CD4-positive, alpha-beta memory T cell (primary cell): Measurements from ENCODE around the gene ZNF239. TPM values are rescaled to one million over a fixed set of nuclear protein-coding genes. Genes with fewer than 3 reads are reported as not detected.
A peak's percentile ranks its signal among the peaks of the same experiment; 100 is the strongest.

ENCODE experiments used
- CTCF ChIA-PET: fragments of 350-600 bp; sonication (Branson Sonifier 250); formaldehyde crosslinking; loops from one replicate; lab custom pipeline; 2021; ENCODE audit warnings: inconsistent platforms; ENCODE audit not compliant: partially characterized antibody; lab: Charles Lee
- POLR2A ChIA-PET: fragments of 350-600 bp; sonication (Branson Sonifier 250); formaldehyde crosslinking; loops from one replicate; lab custom pipeline; 2021; ENCODE audit not compliant: partially characterized antibody; lab: Charles Lee
- DNase-seq, 5 donors: peaks; one replicate each; pipeline versions ENCODE4 v3.0.0 to v3.0.0-alpha.2; 2020 to 2022; ENCODE audit warnings: mixed read lengths in 1 of 5
- H3K27ac ChIP-seq: one replicate; pipeline ENCODE4 v1.7.0; 2013; ENCODE audit warnings: low read depth, low read length
- H3K27me3 ChIP-seq: 2 replicates; pipeline ENCODE4 v1.7.0; 2013; ENCODE audit warnings: mild to moderate bottlenecking, low read length, moderate library complexity; ENCODE audit not compliant: insufficient read depth
- H3K36me3 ChIP-seq: 2 replicates; pipeline ENCODE4 v1.7.0; 2013; ENCODE audit warnings: mild to moderate bottlenecking, low read length, moderate library complexity; ENCODE audit not compliant: insufficient read depth
- H3K4me1 ChIP-seq: 2 replicates; pipeline ENCODE4 v1.7.0; 2013; ENCODE audit warnings: mild to moderate bottlenecking, low read length, moderate library complexity; ENCODE audit not compliant: insufficient read depth
- H3K4me3 ChIP-seq, 2 donors: one replicate each; pipeline ENCODE4 v1.7.0; 2013; ENCODE audit warnings: low read length in 2 of 2, mild to moderate bottlenecking in 1 of 2
- H3K9me3 ChIP-seq, 2 donors: one replicate each; pipeline ENCODE4 v1.7.0; 2013; ENCODE audit warnings: low read length in 2 of 2, control low read depth in 1 of 2; ENCODE audit not compliant: control insufficient read depth in 1 of 2
- H3K27ac Mint-ChIP-seq, 7 donors: one replicate each; pipeline ENCODE4 v1.8.0; 2020 to 2021; ENCODE audit warnings: mixed read lengths in 7 of 7, mild to moderate bottlenecking in 6 of 7, inconsistent platforms in 3 of 7, moderate library complexity in 3 of 7
- H3K27me3 Mint-ChIP-seq, 2 donors: one replicate each; pipeline ENCODE4 v1.8.0; 2020 to 2021; ENCODE audit warnings: mixed read lengths in 2 of 2
- H3K36me3 Mint-ChIP-seq, 2 donors: one replicate each; pipeline ENCODE4 v1.8.0; 2020 to 2021; ENCODE audit warnings: mixed read lengths in 2 of 2, inconsistent platforms in 1 of 2, mild to moderate bottlenecking in 1 of 2
- H3K4me1 Mint-ChIP-seq, 4 donors: one replicate each; pipeline ENCODE4 v1.8.0; 2020 to 2021; ENCODE audit warnings: mixed read lengths in 4 of 4, mild to moderate bottlenecking in 1 of 4
- H3K4me3 Mint-ChIP-seq, 8 donors: one replicate each; pipeline ENCODE4 v1.8.0; 2020 to 2021; ENCODE audit warnings: mixed read lengths in 8 of 8, mild to moderate bottlenecking in 7 of 8, moderate library complexity in 6 of 8, inconsistent platforms in 3 of 8
- H3K9me3 Mint-ChIP-seq, 8 donors: one replicate each; pipeline ENCODE4 v1.8.0; 2020 to 2021; ENCODE audit warnings: mixed read lengths in 8 of 8, mild to moderate bottlenecking in 5 of 8, inconsistent platforms in 3 of 8, moderate library complexity in 1 of 8
- intact Hi-C: fragments of 100-400 bp; cut with micrococcal nuclease; formaldehyde crosslinking; loops from one replicate; pipeline ENCODE4 v1.15.1; 2023
- polyA plus RNA-seq, 2 donors: library from polyadenylated mRNA; unstranded; fragments of 300-500 nt; fragmentation: Illumina TruSeq; gene quantifications; one replicate each; pipeline ENCODE4 v1.2.3, GENCODE V29; 2021
- total RNA-seq, 2 experiments: library from RNA; stranded (reverse); gene quantifications; one replicate each; pipeline ENCODE4 v1.2.3, GENCODE V29; 2021

Gene ZNF239
- total RNA-seq = 1 to 10 TPM; 5.8 to 6.2 TPM
- 1 to 10 TPM; 1.6 to 1.9 TPM for polyA plus RNA-seq

DNA sequence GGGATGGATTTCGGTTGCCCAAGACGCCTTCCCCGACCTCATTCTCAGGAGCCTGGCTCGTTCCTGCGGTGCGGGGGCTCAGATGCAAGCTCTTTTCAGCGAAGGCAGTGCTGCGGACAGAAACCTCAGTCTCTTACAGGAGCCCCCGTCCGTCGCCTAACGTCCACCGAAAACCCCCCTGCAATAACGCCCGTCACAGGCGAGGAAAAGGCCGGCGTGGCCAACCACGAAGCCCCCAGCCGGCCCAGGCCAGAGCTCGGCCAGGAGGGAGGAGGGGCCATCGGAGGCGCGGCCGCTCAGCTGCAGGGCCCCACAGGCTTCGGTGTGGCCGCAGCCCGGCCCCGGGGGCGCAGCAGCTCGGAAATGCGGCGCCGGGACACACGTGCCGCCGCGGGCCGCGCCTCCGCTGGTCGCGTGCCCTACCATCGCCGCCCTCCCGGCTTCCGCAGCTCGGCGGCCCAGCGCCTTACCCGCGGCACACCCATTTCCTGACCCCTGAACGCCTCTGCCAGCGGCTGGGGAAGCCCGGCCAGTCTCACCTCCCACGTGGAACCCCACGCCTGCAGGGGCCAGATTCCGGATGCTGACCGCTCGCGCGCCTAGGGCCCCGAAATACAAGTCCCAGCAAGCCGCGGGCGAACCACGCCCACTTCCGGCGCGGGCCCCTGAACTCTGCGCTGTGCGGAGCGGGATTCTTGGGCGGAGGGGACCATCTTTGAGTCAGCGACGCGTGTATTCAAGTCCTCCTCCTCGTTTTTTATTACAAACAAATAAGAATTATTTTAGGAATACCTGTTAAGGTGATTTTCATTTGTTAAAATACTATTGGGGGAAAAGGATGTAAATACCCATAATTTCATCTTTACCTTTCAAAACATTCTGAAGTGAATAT is at the start of gene ZNF239:
Gene ZNF239 (minus strand): TSS at position 616 of the 892 bp plus-strand sequence. CDS start 16,537 bp downstream, outside the sequence.
- no peaks in the 10 kb centered on the region for H3K9me3 ChIP-seq
- Mint-ChIP-seq H3K9me3 (peaks cover 0 to 7% (median 3%) of the 10 kb centered on the region in 8 donors), H3K4me1 (peaks cover 38 to 65% (median 49%) of the 10 kb centered on the region in 4 donors), H3K4me3 (peak within 1 kb of the TSS; percentile 80 to 90 (median 88)), H3K27ac (peak within 1 kb of the TSS; percentile 88 to 98 (median 95)), H3K27me3 (no peaks in the 10 kb centered on the region), H3K36me3 (peaks cover 4 to 5% of the 10 kb centered on the region in 2 donors)
- H3K4me1 ChIP-seq = peaks cover 48% of the 10 kb centered on the region
- intact Hi-C loops = loop anchor here (1.0 to 10.0 kb wide), 7 partner anchors 32 to 1021 kb away; partner anchors contain the start of genes CSGALNACT2, HNRNPF, ZNF32 and ZNF33B
- no peaks in the 10 kb centered on the region for H3K27me3 ChIP-seq
- CTCF ChIA-PET = interaction anchor here (1.4 to 1.7 kb wide), 2 partner anchors 12 to 73 kb away, joined by 4 to 5 read pairs; no protein-coding TSS in a partner anchor
- DNase-seq = peak; percentile 80 to 83 (median 83)
- peak within 1 kb of the TSS; percentile 58 for H3K27ac ChIP-seq
- H3K36me3 ChIP-seq = no peaks in the 10 kb centered on the region
- peak within 1 kb of the TSS; percentile 15 to 54 for H3K4me3 ChIP-seq
- POLR2A ChIA-PET = interaction anchor here (1.0 to 3.9 kb wide), 9 partner anchors 14 to 213 kb away, joined by 3 to 36 read pairs (median 5); partner anchors contain the start of genes ZNF32 and ZNF485

GRCh38 chr10:43623351-43623750 is 48.9 kb upstream of the ZNF239 start:
- intact Hi-C loops = no loop called here
- H3K4me3 Mint-ChIP-seq = peak overlapping the region; percentile 62 to 91 (median 84)
- POLR2A ChIA-PET = interaction anchor here (1.3 kb wide), 1 partner anchor 25 kb away, joined by 4 read pairs; the partner anchor contains the start of gene ZNF32
- Histone ChIP-seq H3K36me3 (no peaks in the 10 kb centered on the region), H3K9me3 (no peaks in the 10 kb centered on the region), H3K27ac (peak overlapping the region; percentile 27), H3K27me3 (no peaks in the 10 kb centered on the region), H3K4me1 (peaks cover 13% of the 10 kb centered on the region), H3K4me3 (peak overlapping the region in 1 of 2 donors; percentile 25)
- peak in 3 of 5 donors; percentile 28 to 38 (median 37) for DNase-seq
- H3K27me3 Mint-ChIP-seq = no peaks in the 10 kb centered on the region
- CTCF ChIA-PET = no interaction called here
- H3K9me3 Mint-ChIP-seq = peaks cover 0 to 36% (median 25%) of the 10 kb centered on the region in 8 donors
- H3K36me3 Mint-ChIP-seq = peaks cover 11 to 18% of the 10 kb centered on the region in 2 donors
- peaks cover 13 to 22% (median 19%) of the 10 kb centered on the region in 4 donors for H3K4me1 Mint-ChIP-seq
- H3K27ac Mint-ChIP-seq = peak overlapping the region; percentile 38 to 92 (median 72)

GRCh38 chr10:43622038-43622437 is 47.6 kb upstream of the ZNF239 start:
- no peaks in the 10 kb centered on the region for H3K27me3 ChIP-seq
- no peak for DNase-seq
- H3K27ac ChIP-seq = no peak overlapping the region
- Mint-ChIP-seq H3K4me3 (peak overlapping the region in 5 of 8 donors; percentile 12 to 89 (median 23)), H3K4me1 (peaks cover 13 to 22% (median 19%) of the 10 kb centered on the region in 4 donors), H3K9me3 (peaks cover 0 to 45% (median 29%) of the 10 kb centered on the region in 8 donors), H3K36me3 (peaks cover 15 to 21% of the 10 kb centered on the region in 2 donors), H3K27ac (peak overlapping the region in 2 of 7 donors; percentile 6 to 66), H3K27me3 (no peaks in the 10 kb centered on the region)
- CTCF ChIA-PET = no interaction called here
- H3K4me1 ChIP-seq = peaks cover 13% of the 10 kb centered on the region
- peaks cover 0 to 9% of the 10 kb centered on the region in 2 donors for H3K9me3 ChIP-seq
- intact Hi-C loops = no loop called here
- POLR2A ChIA-PET = interaction anchor here (0.9 kb wide), 1 partner anchor 47 kb away, joined by 3 read pairs; no protein-coding TSS in a partner anchor
- no peak overlapping the region for H3K4me3 ChIP-seq
- peaks cover under 1% of the 10 kb centered on the region for H3K36me3 ChIP-seq

DNA sequence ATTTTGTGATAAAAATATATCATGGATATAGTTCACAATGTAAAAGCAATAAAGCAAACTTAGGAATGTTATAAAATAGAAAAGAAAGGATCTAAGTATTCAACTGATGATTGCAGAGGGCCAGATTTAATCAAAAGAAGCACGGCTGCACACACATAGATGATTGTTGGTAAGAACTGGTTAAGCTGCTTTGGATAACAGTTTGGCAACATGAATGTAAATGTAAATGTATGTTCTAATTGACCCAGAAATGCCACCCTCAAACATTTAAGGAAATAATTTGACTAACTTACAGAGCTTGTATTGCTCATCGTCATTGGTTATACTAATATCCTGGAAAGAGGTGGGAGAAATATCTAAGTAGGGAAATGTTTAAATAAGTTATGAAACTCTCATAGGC is 45.0 kb upstream of the ZNF239 start:
- ChIA-PET CTCF (no interaction called here), POLR2A (interaction anchor here (1.6 kb wide), 1 partner anchor 11 kb away, joined by 3 read pairs; no protein-coding TSS in a partner anchor)
- peaks cover 0 to 18% of the 10 kb centered on the region in 2 donors for H3K9me3 ChIP-seq
- Mint-ChIP-seq H3K4me1 (peaks cover 13 to 22% (median 19%) of the 10 kb centered on the region in 4 donors), H3K27ac (no peak overlapping the region), H3K4me3 (no peak overlapping the region), H3K9me3 (peaks cover 0 to 68% (median 46%) of the 10 kb centered on the region in 8 donors), H3K27me3 (no peaks in the 10 kb centered on the region), H3K36me3 (peaks cover 41 to 42% of the 10 kb centered on the region in 2 donors)
- H3K27ac ChIP-seq = no peak overlapping the region
- intact Hi-C loops = no loop called here
- H3K27me3 ChIP-seq = no peaks in the 10 kb centered on the region
- peaks cover 13% of the 10 kb centered on the region for H3K4me1 ChIP-seq
- DNase-seq = no peak
- no peak overlapping the region for H3K4me3 ChIP-seq
- peaks cover 8% of the 10 kb centered on the region for H3K36me3 ChIP-seq

- no peak overlapping the region for H3K4me3 ChIP-seq
- no peak overlapping the region for H3K27ac ChIP-seq
- no peak overlapping the region for H3K27ac Mint-ChIP-seq
- no peaks in the 10 kb centered on the region for H3K27me3 Mint-ChIP-seq
- H3K4me3 Mint-ChIP-seq = no peak overlapping the region
- peaks cover 0 to 65% (median 48%) of the 10 kb centered on the region in 8 donors for H3K9me3 Mint-ChIP-seq
- H3K4me1 ChIP-seq = peaks cover under 1% of the 10 kb centered on the region
- peaks cover 8% of the 10 kb centered on the region for H3K36me3 ChIP-seq
- DNase-seq = no peak
- no peaks in the 10 kb centered on the region for H3K27me3 ChIP-seq
- peaks cover 57 to 61% of the 10 kb centered on the region in 2 donors for H3K36me3 Mint-ChIP-seq
- intact Hi-C loops = no loop called here
- peaks cover 0 to 2% (median 2%) of the 10 kb centered on the region in 4 donors for H3K4me1 Mint-ChIP-seq
- peaks cover 0 to 18% of the 10 kb centered on the region in 2 donors for H3K9me3 ChIP-seq
- ChIA-PET CTCF (interaction anchor here (1.6 kb wide), 1 partner anchor 10 kb away, joined by 3 read pairs; no protein-coding TSS in a partner anchor), POLR2A (interaction anchor here (1.1 kb wide), 1 partner anchor 32 kb away, joined by 3 read pairs; the partner anchor contains the start of gene ZNF32)
These were observed 42.4 kb upstream of the ZNF239 start for GRCh38 chr10:43616697-43617370.

GRCh38 chr10:43610636-43611035 is 36.2 kb upstream of the ZNF239 start:
- Mint-ChIP-seq H3K27me3 (no peaks in the 10 kb centered on the region), H3K4me1 (peaks cover 17 to 45% (median 29%) of the 10 kb centered on the region in 4 donors), H3K9me3 (peaks cover 0 to 23% (median 6%) of the 10 kb centered on the region in 8 donors), H3K27ac (no peak overlapping the region), H3K36me3 (peaks cover 59 to 70% of the 10 kb centered on the region in 2 donors), H3K4me3 (no peak overlapping the region)
- POLR2A ChIA-PET = interaction anchor here (1.3 kb wide), 1 partner anchor 36 kb away, joined by 6 read pairs; the partner anchor contains the start of gene ZNF239
- DNase-seq = no peak
- H3K4me1 ChIP-seq = peaks cover 12% of the 10 kb centered on the region
- no peaks in the 10 kb centered on the region for H3K27me3 ChIP-seq
- no peak overlapping the region for H3K27ac ChIP-seq
- no peak overlapping the region for H3K4me3 ChIP-seq
- CTCF ChIA-PET = interaction anchor here (0.9 kb wide), 1 partner anchor 11 kb away, joined by 3 read pairs; no protein-coding TSS in a partner anchor
- intact Hi-C loops = no loop called here
- no peaks in the 10 kb centered on the region for H3K9me3 ChIP-seq
- peaks cover 7% of the 10 kb centered on the region for H3K36me3 ChIP-seq
